ENCODE results near the gene FANCC. TPM values are rescaled to one million over a fixed set of nuclear protein-coding genes. Genes with fewer than 3 reads are reported as not detected.

Gene FANCC
- total and polyA plus RNA-seq, 2 experiments from 2014 or later = 13.1 to 15.6 TPM

- peak; percentile 55 for DNase-seq (ENCODE audit: low spot score)
- Histone ChIP-seq H3K4me2 (peak overlapping the region; percentile 60), H3K36me3 (replicated peaks; ENCODE audit: insufficient read depth, low read depth) (no peaks in the 10 kb centered on the region), H2AFZ (no peak overlapping the region), H3K9me2 (replicated peaks; ENCODE audit: insufficient read depth) (no peaks in the 10 kb centered on the region), H3K9me3 (ENCODE audit: low read depth) (no peaks in the 10 kb centered on the region), H3K4me3 (no peak overlapping the region), H3K79me2 (peaks cover 61% of the 10 kb centered on the region), H3K27me3 (no peaks in the 10 kb centered on the region), H4K20me1 (ENCODE audit: insufficient read depth, poor library complexity, severe bottlenecking) (no peaks in the 10 kb centered on the region), H3K27ac (peak overlapping the region; percentile 94), H3K4me1 (ENCODE audit: insufficient read depth) (peaks cover 39% of the 10 kb centered on the region)
- WGBS (ENCODE audit: low lambda C conversion rate, missing lambda C conversion rate) = 22% methylated on average over 12 of the region's 12 CpGs
- no peak for TF ChIP-seq CTCF (IDR thresholded peaks at IDR 0.05; ENCODE audit: poor library complexity)
- no peak for TF ChIP-seq EZH2 (IDR thresholded peaks at IDR 0.05; ENCODE audit: borderline replicate concordance)
- no peak for TF ChIP-seq EZH2phosphoT487 (IDR thresholded peaks at IDR 0.05; ENCODE audit: low read depth, severe bottlenecking, unreplicated experiment)
Measured at GRCh38 chr9:95091601-95092261, 225.8 kb downstream of the FANCC start.

- 77% methylated on average over 14 of the region's 14 CpGs for WGBS (ENCODE audit: low lambda C conversion rate, missing lambda C conversion rate)
- peaks cover 68% of the 10 kb centered on the region for H3K79me2 ChIP-seq
- peak overlapping the region; percentile 94 for H3K27ac ChIP-seq
- H3K9me3 ChIP-seq (ENCODE audit: low read depth) = no peaks in the 10 kb centered on the region
- no peaks in the 10 kb centered on the region for H3K9me2 ChIP-seq (replicated peaks; ENCODE audit: insufficient read depth)
- no peak for TF ChIP-seq EZH2phosphoT487 (IDR thresholded peaks at IDR 0.05; ENCODE audit: low read depth, severe bottlenecking, unreplicated experiment)
- TF ChIP-seq EZH2 (IDR thresholded peaks at IDR 0.05; ENCODE audit: borderline replicate concordance) = no peak
- TF ChIP-seq CTCF (IDR thresholded peaks at IDR 0.05; ENCODE audit: poor library complexity) = no peak
- DNase-seq (ENCODE audit: low spot score) = no peak
- H3K4me2 ChIP-seq = peak overlapping the region; percentile 60
- H3K4me3 ChIP-seq = no peak overlapping the region
- H3K27me3 ChIP-seq = no peaks in the 10 kb centered on the region
- no peaks in the 10 kb centered on the region for H3K36me3 ChIP-seq (replicated peaks; ENCODE audit: insufficient read depth, low read depth)
- no peaks in the 10 kb centered on the region for H4K20me1 ChIP-seq (ENCODE audit: insufficient read depth, poor library complexity, severe bottlenecking)
- no peak overlapping the region for H2AFZ ChIP-seq
- H3K4me1 ChIP-seq (ENCODE audit: insufficient read depth) = peaks cover 39% of the 10 kb centered on the region
Measured at GRCh38 chr9:95090871-95091577, 226.5 kb downstream of the FANCC start.

- Histone ChIP-seq H3K27me3 (no peaks in the 10 kb centered on the region), H3K27ac (peak overlapping the region; percentile 94), H3K4me3 (no peak overlapping the region), H4K20me1 (ENCODE audit: insufficient read depth, poor library complexity, severe bottlenecking) (peaks cover 4% of the 10 kb centered on the region), H3K4me1 (ENCODE audit: insufficient read depth) (peaks cover 39% of the 10 kb centered on the region), H3K9me2 (replicated peaks; ENCODE audit: insufficient read depth) (no peaks in the 10 kb centered on the region), H3K36me3 (replicated peaks; ENCODE audit: insufficient read depth, low read depth) (no peaks in the 10 kb centered on the region), H3K4me2 (no peak overlapping the region), H2AFZ (no peak overlapping the region), H3K9me3 (ENCODE audit: low read depth) (no peaks in the 10 kb centered on the region), H3K79me2 (peaks cover 74% of the 10 kb centered on the region)
- DNase-seq (ENCODE audit: low spot score) = no peak
- WGBS (ENCODE audit: low lambda C conversion rate, missing lambda C conversion rate) = 78% methylated on average over 18 of the region's 22 CpGs
- TF ChIP-seq EZH2phosphoT487 (IDR thresholded peaks at IDR 0.05; ENCODE audit: low read depth, severe bottlenecking, unreplicated experiment) (no peak), EZH2 (IDR thresholded peaks at IDR 0.05; ENCODE audit: borderline replicate concordance) (no peak), CTCF (IDR thresholded peaks at IDR 0.05; ENCODE audit: poor library complexity) (no peak)
Measured at GRCh38 chr9:95090023-95090791, 227.3 kb downstream of the FANCC start.
